NCI-H2171 treated with DMSO at 0.1 percent for 48 hours (cell line): Measurements from ENCODE around the gene WIPF1.

Experiments used
- DNase-seq: peaks from one replicate; lab custom pipeline; 2025; lab: John Stamatoyannopoulos, UW

WIPF1 gene, protein sequence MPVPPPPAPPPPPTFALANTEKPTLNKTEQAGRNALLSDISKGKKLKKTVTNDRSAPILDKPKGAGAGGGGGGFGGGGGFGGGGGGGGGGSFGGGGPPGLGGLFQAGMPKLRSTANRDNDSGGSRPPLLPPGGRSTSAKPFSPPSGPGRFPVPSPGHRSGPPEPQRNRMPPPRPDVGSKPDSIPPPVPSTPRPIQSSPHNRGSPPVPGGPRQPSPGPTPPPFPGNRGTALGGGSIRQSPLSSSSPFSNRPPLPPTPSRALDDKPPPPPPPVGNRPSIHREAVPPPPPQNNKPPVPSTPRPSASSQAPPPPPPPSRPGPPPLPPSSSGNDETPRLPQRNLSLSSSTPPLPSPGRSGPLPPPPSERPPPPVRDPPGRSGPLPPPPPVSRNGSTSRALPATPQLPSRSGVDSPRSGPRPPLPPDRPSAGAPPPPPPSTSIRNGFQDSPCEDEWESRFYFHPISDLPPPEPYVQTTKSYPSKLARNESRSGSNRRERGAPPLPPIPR

DNA sequence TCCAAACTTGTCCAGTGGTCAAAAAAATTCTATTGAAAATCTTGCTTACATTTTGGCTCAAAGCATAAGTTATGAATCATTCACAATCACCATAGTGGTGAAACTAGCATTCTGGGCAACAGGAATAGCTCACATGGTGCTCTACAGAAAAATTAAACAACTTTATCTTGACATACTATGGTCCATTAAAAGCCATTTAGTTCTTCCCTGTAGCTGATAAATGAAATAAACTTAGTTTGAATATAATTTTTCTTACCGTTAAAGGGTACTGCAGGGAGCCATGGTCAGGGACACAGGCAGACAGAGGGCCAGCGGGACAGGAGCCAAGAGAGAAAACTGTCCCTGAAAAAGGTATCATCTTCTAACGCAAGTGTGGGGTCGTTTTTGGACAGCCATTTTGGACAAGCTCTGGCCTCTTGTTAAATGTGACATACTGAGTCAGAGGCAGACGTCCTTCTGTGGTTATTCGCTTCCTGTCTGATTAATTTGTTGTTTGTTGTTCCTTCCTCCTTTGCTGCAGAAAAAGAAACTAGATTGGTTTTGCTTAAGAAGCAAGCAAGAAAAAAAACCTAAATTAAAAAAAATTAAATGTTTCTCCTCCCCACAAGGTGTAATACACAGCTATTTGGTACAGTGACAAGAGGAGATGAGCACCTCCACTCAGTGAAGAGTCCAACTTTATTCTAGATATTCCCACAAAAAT, at the start of gene WIPF1:
Gene WIPF1, minus strand, starts transcription at position 460 of the 703 bp plus-strand sequence. CDS start 12,231 bp downstream, outside the sequence.
- no peak for DNase-seq

DNA sequence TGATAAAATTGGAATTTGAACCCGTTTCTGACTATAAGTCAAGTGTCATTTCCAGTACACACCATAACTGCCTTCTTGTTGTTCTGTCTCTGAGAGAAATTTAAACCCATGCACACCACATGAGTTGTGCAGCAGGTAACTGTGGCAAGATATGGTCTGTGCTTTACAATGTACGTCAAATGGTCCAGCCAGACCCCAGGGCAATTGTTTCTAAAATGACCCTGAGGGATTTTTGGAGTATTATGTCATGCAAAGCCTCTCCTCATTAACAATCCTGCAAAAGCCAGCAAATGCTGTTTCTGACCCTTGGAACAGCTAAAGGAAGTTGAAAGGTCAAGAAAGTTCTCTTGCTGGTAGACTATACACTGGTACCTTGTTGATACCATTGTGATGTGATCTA, 47.7 kb upstream of the WIPF1 start:
- DNase-seq = no peak

DNA sequence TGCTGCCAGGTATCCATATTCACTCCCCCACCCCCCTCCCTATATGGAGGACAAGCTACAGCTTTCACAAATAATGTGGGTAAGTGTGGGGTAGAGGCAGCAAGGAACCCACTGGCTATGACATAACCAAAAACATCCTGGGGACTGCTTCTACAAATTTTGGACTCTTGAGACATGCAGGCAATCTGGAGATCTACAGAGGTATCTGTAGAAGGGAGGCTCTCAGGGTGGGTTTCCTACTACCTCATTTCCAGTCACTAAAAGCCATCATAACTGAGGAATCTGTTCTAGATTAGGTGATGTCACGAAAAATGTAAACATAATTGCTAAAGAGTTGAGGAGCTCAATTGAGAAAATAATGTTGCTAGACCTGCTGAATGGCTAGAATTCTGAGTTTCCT, 46.8 kb upstream of the WIPF1 start:
- DNase-seq = no peak

DNA sequence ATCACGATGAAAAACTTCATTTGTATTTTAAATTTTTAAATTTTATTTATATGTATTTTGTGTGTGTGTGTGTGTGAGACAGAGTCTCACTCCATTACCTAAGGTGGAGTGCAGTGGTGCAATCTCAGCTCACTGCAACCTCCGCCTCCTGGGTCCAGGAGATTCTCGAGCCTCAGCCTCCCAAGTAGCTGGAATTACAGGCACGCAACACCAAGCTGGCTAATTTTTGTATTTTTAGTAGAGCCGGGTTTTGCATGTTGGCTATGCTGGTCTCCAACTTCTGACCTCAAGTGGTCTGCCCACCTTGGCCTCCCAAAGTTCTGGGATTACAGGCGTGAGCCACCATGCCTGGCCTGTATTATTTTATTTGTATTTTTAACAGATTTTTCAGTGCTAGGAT, 45.8 kb upstream of the WIPF1 start:
- DNase-seq = no peak

DNA sequence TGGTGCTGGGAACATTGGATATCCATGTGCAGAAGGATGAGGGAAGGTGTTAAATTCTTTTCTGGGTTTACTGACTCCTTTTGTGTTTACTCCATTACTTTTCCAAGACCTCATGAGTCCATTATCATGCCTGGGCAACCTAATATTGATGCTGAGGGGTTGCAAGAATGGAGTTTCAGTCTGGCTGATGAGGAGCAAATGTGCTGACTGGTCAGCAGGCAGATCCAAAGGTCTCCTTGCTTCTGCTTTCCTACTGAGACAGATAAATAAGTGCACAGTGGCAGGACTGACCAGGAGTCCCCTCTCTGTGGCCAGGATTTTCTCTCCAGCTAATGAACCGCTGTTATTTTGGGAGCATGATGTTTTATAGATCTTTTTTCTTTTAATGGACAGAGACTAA, 43.6 kb upstream of the WIPF1 start:
- no peak for DNase-seq

DNA sequence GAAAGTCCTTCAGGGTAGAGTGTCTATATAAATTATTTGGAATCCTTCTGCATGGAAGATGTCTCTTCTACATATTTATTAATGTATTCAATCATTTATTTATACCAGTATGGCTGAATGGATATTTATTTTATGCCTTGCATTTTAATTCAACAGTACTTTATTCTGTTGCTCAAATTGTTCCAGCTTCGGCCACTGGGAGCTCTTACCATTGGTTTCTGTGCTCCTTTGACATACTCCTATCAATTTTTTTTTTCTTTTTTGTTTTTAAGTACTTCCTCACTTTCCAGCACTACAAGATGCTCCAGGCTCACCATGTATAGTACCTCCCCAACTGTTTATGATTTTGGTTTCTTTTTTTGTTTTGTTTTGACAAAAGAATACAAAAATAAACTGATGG, 39.4 kb upstream of the WIPF1 start:
- peak; percentile 16 for DNase-seq

DNA sequence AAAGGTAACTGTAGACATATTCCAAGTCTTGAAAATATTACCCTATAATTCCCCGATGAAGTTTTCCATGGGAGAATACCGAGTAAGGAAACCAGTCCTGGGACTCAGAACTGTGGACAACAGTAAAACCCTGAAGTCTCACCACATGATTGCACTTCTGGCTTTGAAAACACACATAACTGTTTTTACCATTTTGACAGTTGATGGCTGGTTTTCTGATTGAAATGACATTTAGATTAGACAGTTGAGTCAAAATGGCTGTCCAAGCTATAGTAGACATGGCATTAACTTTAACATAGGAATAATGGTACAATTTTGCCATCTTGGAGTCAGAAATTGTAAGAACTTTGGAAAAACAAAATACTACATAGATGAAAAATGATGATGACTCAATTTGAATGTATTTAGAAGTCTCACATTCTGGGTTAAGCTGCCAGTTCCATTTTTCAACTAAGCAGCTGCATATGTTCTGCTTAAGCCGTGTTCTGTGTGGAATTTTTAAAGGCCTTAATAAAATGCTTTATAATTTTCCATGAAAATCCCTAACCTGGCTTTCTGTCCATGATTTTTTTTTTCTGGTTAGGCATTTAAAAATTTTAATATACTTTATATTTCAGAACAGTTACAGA, 38.3 kb upstream of the WIPF1 start:
- no peak for DNase-seq

DNA sequence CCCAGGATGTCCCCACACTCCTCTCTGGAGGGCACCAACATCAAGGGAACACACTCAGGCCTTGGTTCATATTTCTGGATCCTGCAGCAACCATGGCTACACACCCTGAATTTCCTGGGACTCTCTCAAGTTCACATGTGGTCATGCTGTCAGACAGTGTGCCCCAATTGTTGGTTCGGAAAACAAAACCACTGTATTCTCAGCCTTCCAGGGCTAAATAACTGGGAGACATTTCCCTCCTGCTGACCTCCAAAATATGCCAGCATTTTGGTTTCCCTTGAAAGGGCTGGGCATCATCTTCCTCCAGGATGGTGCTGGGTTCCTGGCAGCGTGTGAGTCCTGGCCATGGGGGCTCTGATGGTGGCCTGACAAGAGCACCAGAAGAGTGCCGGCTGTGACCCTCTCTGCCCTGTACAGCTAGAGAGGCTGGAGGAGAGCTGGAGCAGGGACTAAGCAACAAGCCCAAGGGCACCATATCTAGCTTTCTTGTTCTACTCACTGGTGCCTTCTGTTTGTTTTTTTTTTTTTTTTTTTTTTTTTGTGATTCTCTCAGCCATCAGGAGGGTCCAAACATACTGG, 37.5 kb upstream of the WIPF1 start:
- no peak for DNase-seq

DNA sequence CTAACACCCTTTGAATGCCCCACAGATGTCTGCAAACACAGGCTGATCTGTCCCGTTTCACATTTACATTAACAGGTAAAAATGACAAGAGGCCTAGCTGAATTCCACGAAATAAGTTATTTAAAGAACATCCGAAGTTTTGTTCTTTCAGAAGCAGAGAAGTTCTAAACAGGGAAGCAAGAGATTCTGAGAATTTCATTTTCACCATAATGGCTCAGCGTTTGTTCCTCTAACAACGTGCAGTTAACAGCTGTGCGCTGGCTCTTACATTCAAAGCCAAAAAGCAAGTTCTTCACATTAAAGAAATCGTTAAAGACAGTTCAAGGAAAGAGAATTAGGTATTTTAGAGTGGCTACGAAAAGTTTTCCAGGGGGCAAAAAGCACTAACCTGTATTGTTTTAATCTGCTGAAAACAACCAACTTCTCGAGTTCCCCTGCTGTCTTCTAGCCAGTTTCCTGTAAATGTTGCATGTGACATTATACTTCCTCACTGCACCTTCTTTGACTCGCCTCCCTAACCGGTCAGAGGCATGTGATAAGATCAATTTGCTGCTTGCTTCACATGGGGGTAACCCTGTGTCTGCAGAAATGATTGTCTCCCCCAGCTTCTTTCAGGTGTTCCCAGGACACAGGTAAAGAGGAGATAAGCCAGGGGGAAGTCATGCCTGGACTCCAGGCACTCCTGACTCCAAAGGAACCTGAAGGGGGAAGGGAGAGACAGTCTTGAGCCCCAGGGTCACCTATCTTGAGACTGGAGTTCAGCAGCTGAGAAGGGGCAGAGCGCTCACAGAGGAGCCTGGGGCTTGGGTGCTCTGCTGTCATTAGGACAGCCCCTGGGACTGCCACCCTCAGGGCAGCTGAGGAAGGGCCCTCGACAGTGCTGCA, 36.8 kb upstream of the WIPF1 start:
- DNase-seq = no peak

DNA sequence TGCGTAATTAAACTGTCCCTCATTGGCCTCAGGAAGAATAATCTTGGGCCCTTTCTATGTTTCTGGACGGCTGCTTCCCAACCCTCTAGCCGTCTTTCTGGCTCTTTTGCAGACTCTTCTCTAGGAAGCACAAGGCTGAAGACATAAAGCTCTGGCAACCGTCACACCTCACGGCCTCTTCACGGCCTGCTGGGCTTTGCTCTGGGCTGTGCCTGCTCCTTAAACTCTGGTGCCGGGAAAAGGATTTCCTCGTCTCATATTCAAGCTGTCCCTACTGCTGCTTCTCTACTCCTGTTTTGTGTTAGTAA, 36.0 kb upstream of the WIPF1 start:
- no peak for DNase-seq

DNA sequence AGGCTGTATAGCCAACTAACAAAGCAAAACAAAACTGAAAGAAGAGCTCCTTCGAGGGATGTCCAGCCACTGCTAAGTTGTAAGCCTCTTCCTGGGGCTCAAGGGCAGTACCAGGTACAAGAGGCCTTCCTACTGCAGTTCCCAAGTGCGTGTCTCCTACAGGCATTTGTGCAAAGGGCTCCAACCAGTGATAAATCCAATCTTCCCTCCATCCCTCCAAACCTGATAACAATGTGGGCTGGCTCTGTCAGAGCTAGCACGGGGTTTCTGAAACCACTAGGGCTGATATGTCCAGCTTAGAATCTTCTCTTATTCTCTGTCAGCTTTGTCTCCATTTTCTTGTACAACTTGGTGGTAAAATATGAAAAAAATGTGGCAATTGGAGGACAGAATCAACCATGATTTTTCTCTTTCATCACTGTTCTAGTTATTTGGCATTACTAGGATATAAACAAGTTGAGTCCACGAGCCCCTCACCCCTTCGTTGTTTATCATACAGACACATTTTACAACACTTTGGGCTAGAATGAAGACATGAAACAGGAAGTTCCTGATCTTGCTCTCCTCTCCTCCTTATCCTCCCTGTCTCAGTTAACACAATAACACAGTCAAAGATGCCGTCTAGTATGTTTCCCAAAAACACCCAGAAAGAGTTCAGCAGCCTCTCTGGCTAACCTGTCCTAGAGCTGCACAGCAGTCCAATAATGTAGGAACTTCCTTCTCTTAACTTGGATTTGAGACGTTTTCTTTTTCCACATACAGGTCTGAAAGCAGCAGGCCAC, 35.4 kb upstream of the WIPF1 start:
- no peak for DNase-seq

DNA sequence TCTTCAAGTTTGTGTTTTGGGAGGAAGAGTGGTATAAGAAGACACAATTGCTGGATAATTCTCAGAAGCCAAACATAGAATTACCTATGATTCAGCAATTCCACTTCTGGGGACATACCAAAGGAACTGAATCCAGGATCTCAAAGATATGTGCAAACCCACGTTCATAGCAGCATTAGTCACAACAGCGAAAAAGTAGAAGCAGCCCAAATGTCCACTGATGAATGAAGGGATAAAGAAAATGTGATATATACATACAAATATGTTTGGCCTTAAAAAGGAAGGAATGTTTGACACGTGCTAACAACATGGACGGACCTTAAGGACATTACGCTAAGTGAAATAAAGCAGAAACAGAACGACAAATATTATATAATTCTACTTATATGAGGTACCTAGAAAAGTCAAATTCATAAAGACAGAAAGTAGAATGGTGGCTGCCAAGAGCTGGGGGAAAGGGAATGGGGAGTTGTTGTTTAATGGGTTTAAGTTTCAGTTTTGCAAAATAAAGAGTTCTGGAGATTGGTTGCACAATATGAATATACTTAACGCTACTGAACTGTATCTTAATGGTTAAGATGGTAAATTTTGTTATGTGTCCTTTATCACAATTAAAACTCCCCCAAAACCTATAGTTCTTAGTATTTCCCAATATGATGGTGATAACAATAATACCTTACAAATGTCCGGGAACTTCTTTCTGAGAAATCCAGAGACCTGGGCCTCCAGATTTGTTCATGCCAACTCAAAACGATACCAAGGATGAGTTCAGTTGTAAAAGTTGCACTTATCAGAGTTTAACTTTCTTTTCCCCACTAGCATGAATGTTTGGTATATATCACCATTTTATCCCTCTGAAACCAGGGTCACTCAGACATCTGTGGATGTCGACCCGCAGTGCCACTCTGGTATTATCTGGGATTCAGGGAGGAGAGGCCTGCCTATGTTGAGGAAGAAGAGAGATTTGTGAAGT, 33.7 kb upstream of the WIPF1 start:
- DNase-seq = no peak

DNA sequence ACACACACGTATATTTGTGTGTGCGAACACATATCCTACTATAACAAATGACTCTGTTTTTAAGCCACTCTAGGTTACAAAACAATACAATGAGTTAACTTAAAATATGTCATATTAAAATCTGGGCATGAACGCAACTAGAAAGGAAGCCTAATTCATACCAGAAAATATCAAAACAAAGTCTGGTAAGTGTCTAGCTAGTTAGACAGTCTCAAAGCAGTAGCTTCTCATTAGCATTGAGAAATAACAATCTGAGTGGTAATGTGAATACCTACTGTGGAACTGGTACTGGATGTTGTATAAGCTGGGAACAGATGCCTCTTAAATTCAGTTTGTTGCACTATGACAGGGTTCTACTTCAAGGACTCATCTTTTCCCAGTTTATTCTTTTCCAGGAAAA, 32.5 kb upstream of the WIPF1 start:
- no peak for DNase-seq

DNA sequence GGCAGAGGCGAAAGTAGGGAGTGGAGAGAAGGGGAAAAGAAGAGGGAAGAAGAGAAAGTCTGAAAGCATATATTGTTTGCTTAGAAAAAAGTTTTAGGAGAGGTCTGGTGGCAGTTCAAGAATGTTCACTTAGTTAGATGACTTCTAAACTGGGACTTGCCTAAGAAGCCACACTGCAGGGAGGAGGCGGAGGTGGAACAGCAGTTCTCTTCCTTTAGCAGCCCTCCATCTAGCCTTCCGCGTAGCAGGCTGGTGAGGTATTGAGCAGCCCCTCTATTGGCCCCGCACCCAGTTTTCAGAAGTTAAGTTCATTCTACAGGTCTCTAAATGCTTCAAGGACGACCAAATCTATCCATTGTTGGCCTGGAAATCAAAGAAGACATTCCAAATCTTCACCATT, 31.9 kb upstream of the WIPF1 start:
- no peak for DNase-seq

DNA sequence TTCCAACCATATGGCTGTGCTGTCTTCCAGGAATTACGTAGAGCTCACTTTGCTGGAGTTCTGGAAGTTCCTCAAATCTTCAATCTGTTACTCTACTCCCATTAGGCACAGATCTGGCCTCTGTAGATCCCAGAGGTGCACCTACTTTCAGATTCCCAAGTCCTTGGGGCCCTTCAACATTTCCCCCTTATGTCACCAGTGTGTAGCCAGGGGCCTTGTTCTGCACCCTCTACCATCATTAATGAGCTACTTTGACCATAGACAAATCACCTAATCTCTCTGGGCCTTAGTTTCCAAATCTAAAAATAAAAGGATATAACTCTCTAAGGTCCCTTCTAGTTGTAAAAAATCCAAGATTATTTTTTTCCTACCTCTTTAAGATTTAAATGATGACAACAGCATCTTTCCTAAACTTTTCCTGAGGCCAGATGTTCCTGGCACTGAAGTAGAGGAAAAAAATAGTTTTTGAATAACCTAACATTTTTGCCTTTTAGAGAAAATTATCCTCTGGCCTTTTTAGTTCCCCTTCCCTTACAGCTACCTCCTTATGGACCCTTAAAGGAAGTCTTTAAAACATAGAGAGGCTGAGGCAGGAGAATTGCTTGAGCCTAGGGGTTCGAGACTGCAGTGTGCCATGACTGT, 31.0 kb upstream of the WIPF1 start:
- no peak for DNase-seq

DNA sequence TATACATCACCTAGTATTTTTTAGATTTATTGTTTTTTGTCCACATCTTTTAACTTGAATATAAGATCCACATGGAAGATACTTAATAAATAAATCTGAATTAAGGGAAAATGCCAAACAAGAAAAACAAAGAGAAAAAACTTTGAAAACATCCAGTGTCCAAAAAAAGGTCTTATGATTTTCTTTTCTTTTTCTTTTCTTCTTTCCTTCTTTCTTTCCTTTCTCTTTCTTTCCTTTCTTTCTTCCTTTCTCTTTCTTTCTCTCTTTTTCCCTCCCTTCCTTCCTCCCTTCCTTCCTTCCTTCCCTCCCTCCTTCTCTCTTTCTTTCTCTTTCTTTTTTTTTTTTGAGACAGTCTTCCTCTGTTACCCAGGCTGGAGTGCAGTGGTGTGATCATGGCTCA, 29.6 kb upstream of the WIPF1 start:
- DNase-seq = no peak

DNA sequence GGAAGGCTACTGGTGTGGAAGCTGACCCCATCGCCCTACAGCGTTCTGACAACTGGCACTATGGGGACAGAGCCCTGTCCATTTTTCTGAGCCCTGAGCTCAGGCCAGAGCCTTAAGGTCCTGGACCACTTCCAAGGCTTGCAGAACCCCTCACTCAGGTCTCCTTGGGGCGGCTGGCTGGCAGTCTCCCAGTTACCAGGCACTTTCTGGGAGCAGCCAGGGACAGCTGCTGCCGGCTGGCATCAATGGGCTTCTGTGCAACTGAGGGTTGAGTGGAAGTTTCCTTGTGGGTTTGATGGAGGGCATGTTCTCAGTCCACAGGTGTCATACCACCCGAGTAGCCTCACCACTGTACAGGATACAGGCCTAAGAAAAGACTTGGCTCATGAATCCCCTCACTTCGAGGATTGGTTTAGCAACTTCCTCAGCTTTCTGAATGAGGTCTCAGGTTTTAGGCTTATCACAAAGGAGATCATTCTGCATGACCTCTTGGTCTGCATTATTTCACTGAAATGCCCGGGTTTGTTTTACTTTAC, 27.4 kb upstream of the WIPF1 start:
- DNase-seq = no peak

DNA sequence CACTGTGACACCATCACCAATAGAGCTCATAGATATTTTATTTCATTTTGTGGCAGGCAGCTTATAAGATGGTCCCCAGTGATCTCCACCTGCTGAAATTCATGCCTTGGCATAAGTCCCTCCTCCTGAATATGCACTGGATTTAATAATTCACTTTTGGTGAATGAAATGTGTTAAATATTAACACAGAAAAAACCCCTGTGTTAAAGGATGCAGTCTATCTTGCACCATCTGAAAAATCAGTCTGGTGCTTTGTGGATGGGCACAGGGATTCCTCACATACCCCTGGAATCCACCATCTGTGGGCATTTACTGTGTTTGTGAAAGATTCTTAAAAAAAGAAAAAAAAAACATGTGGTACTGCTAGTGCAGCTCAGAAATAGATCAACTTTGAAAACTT, 26.1 kb upstream of the WIPF1 start:
- no peak for DNase-seq

DNA sequence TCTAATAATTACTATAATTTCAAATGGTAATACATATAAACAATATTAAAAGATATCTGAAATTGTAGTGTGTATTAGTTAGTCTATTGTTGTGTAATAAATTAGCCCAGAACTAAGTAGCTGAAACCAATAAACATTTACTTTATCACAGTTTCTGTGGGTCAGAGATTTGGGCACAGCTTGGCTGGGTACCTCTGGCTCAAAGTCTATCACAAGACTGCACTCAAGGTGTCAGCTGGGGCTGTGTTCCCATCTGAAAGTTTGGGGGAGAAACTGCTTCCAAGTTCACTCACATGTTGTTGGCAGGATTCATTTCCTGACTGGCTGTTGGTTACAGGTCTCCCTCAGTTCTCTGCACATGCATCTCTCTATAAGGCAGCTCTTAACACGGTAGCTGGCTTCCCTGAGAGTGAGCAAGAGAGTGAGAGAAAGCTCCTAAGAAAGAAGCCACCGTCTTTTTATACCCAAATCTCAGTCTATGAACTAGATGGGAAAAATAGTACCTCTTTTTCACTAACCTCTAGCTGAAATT, 25.6 kb upstream of the WIPF1 start:
- no peak for DNase-seq
